H1 (cell line): ENCODE results near the gene ETS1.

Experiments used
- ATF3 ChIP-seq: IDR thresholded peaks from 2 replicates; pipeline ENCODE4 v1.6.1; 2011; ENCODE audit warnings: low read depth, mild to moderate bottlenecking, low read length; ENCODE audit not compliant: insufficient read depth
- POLR2A ChIP-seq, 2 experiments: IDR thresholded peaks; 1 replicate in 1 of 2; 2 replicates in 1 of 2; pipeline ENCODE4 v1.6.1; 2011; ENCODE audit warnings: low read depth in 2 of 2, low read length in 2 of 2, mild to moderate bottlenecking in 2 of 2; ENCODE audit errors: control extremely low read depth in 1 of 2

GRCh38 chr11:128569291-128569690 lies 18.1 kb downstream of the ETS1 start:
- TF ChIP-seq POLR2A (IDR thresholded peaks at IDR 0.05; ENCODE audit: control extremely low read depth in 1 of 2, low read depth in 2 of 2, low read length in 2 of 2), result no peak
- no peak for TF ChIP-seq ATF3
